Type B pancreatic cell (in vitro differentiated cells): ENCODE results near the gene SLC25A4. TPM values are rescaled to one million over a fixed set of nuclear protein-coding genes. Genes with fewer than 3 reads are reported as not detected.
A peak's percentile ranks its signal among the peaks of the same experiment; 100 is the strongest.

Experiments used
- DNase-seq: peaks from one replicate; pipeline ENCODE4 v3.0.0; 2021; ENCODE audit warnings: mixed read lengths; ENCODE audit not compliant: unreplicated experiment; ENCODE audit errors: extremely low spot score
- H3K27ac Mint-ChIP-seq: 2 replicates; pipeline ENCODE4 v1.8.0; 2021; ENCODE audit warnings: mild to moderate bottlenecking, mixed read lengths
- H3K27me3 Mint-ChIP-seq: 2 replicates; pipeline ENCODE4 v1.8.0; 2021; ENCODE audit warnings: mixed read lengths
- H3K36me3 Mint-ChIP-seq: 2 replicates; pipeline ENCODE4 v1.8.0; 2021; ENCODE audit warnings: mixed read lengths
- H3K4me1 Mint-ChIP-seq: one replicate; pipeline ENCODE4 v1.8.0; 2021; ENCODE audit warnings: mixed read lengths; ENCODE audit not compliant: unreplicated experiment
- H3K4me3 Mint-ChIP-seq: 2 replicates; pipeline ENCODE4 v1.8.0; 2021; ENCODE audit warnings: mild to moderate bottlenecking, mixed read lengths
- H3K9me3 Mint-ChIP-seq: 2 replicates; pipeline ENCODE4 v1.8.0; 2021; ENCODE audit warnings: mixed read lengths
- total RNA-seq: library from RNA; stranded (reverse); gene quantifications from 2 replicates; pipeline ENCODE4 v1.2.1, GENCODE V29; 2021; ENCODE audit warnings: low replicate concordance
- TF ChIP-seq, protein P1 (sequence below): fragments of 200-600 bp; sonication (generic); conservative IDR thresholded peaks from 2 replicates; pipeline ENCODE4 v1.5.0; 2021; ENCODE audit warnings: antibody characterized with exemption, mild to moderate bottlenecking

The SLC25A4 gene
- total RNA-seq, 1 donor from 2014 or later: 31.0 TPM

DNA sequence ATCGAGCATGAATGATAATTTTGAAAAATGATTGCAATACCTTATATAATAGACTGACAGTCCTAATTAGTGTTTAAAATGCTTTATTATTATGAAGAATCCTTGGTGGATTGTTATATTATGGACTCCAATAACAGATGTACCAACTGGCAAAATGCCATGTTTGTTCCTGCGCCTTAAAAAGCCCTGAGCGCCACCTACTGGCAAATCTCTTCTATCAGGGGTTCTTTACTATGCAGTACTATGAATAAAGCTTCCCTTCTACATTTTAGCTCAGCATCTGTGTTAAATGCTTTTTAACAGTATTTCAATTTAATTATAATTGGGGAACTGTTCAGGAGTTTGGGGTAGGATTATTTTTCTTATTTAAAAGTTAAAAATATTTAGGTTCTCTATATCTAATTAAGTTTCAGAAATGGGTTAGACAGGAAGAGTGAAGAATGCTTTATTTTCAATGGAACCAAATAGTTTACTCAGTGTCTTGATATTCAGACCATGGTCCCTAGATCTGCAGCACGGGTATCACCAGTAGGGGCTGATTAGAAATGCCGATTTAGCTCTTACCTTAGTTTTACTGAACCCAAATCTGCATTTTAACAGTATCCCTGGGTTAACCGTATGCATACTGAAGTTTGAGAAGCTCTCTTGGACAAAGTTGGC, 40.7 kb downstream of the SLC25A4 start:
- TF ChIP-seq, protein P1, sequence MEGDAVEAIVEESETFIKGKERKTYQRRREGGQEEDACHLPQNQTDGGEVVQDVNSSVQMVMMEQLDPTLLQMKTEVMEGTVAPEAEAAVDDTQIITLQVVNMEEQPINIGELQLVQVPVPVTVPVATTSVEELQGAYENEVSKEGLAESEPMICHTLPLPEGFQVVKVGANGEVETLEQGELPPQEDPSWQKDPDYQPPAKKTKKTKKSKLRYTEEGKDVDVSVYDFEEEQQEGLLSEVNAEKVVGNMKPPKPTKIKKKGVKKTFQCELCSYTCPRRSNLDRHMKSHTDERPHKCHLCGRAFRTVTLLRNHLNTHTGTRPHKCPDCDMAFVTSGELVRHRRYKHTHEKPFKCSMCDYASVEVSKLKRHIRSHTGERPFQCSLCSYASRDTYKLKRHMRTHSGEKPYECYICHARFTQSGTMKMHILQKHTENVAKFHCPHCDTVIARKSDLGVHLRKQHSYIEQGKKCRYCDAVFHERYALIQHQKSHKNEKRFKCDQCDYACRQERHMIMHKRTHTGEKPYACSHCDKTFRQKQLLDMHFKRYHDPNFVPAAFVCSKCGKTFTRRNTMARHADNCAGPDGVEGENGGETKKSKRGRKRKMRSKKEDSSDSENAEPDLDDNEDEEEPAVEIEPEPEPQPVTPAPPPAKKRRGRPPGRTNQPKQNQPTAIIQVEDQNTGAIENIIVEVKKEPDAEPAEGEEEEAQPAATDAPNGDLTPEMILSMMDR: peak; percentile 86
- no peaks in the 10 kb centered on the region for H3K9me3 Mint-ChIP-seq
- peaks cover 10% of the 10 kb centered on the region for H3K36me3 Mint-ChIP-seq
- no peak overlapping the region for H3K27ac Mint-ChIP-seq
- H3K4me3 Mint-ChIP-seq: no peak overlapping the region
- peaks cover 9% of the 10 kb centered on the region for H3K4me1 Mint-ChIP-seq
- DNase-seq: no peak
- H3K27me3 Mint-ChIP-seq: no peaks in the 10 kb centered on the region

DNA sequence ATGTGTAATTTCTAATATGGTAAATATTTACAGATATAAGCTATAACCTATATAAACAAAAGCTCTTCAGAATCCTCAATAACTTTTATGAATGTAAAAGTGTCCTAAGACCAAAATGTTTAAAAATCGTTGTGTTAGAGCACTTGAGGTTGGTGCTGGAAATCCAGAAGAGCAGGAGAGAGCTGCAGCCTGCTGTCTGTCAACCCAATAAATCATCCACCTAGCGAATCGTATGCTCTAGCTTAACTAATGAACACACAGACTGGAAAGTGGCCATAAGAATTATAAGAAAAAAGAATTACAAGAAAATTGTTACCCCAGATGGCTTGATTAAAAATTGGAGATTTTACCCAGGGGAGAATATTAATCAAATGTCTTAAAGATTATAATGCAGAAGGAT, 43.7 kb downstream of the SLC25A4 start:
- H3K36me3 Mint-ChIP-seq: peaks cover 16% of the 10 kb centered on the region
- TF ChIP-seq, protein P1: no peak

DNA sequence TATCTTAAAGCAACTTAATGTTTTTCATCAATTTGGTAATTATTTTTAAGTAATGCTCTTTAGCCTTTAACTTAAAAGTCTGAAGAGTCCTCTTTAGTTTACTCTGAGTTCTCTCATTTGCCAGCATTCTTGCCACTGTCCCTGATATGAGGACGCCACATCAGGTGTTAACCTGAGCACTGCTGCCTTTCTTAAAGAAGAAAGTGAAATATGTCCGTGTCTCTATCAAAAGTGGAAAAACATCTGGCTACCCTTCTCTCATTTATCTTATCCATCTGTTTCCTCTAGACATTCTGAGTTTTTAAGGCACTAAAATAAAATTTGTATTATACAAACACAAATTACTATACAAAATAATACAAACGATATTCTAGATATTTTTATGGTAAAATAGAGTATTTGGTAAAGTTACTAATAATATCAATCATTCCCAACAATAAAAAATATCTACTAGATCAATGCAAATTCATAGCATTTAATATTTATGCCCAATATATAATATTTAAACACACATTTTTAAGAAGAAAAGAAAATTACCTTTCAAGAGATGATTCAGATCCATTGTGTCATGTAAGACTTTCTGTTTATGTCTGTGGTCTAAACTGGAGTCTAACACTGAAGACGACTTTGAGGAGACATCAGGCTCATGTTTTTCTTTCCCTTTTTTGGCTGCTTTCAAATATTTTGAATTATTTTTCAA, 46.7 kb downstream of the SLC25A4 start:
- TF ChIP-seq, protein P1: no peak
- Mint-ChIP-seq H3K27ac (no peak overlapping the region), H3K27me3 (no peaks in the 10 kb centered on the region), H3K4me3 (no peak overlapping the region), H3K4me1 (peaks cover 9% of the 10 kb centered on the region), H3K9me3 (no peaks in the 10 kb centered on the region), H3K36me3 (peaks cover 16% of the 10 kb centered on the region)
- DNase-seq: no peak

More for the DNA sequence above, 43.7 kb downstream of the SLC25A4 start:
- DNase-seq: no peak
- no peak overlapping the region for H3K4me3 Mint-ChIP-seq
- H3K9me3 Mint-ChIP-seq: no peaks in the 10 kb centered on the region
- H3K27me3 Mint-ChIP-seq: no peaks in the 10 kb centered on the region
- peaks cover 9% of the 10 kb centered on the region for H3K4me1 Mint-ChIP-seq
- no peak overlapping the region for H3K27ac Mint-ChIP-seq

DNA sequence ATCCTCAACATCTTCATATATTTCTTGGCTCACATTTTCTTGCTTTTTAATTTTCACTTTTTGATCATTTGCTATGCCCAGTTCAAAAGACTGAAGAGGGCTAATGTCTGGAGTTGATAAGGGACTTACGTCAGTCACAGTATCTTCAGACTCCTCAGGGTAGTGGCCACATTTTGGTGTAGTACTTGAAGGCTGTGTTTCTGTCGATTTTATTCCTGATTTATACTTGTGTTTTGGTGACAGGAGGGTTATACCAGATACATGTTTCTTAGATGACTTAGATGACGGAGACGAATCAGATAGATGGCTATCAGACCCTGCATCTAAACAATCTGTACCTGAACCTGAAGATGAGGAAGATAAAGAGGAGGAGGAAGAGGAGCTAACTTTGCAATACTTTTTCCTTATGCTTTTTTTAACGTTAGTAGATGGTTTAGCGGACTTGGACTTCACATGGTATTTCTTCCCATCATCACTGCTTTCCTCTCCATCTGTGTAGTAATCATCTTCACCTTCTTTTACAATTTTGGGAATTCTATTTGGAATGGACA, 47.3 kb downstream of the SLC25A4 start:
- Mint-ChIP-seq H3K9me3 (no peaks in the 10 kb centered on the region), H3K4me3 (no peak overlapping the region), H3K4me1 (peaks cover 9% of the 10 kb centered on the region), H3K27me3 (no peaks in the 10 kb centered on the region), H3K27ac (no peak overlapping the region), H3K36me3 (peaks cover 16% of the 10 kb centered on the region)
- DNase-seq: no peak
- TF ChIP-seq, protein P1: no peak

DNA sequence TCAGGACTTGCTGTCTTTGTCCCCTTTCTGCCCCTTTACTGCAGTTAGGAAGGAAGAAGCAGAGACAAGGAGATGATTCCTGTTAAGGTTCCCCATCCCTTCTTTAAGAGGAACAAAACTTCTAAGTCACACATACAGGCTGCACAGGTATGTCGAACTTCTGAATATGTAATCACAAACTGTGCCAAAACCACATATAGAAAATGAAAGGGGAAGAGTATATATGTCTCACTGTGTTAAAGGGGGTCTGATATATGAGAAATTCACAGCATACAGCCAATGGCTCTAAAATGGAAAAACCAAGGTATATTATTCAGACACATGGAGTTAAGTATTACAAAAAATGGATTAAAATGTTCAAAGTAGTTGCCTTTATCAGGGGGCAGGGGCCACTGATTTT, 49.0 kb downstream of the SLC25A4 start:
- peaks cover 4% of the 10 kb centered on the region for H3K4me1 Mint-ChIP-seq
- no peak for DNase-seq
- no peaks in the 10 kb centered on the region for H3K27me3 Mint-ChIP-seq
- H3K27ac Mint-ChIP-seq: no peak overlapping the region
- TF ChIP-seq, protein P1: no peak
- no peak overlapping the region for H3K4me3 Mint-ChIP-seq
- no peaks in the 10 kb centered on the region for H3K9me3 Mint-ChIP-seq
- peaks cover 20% of the 10 kb centered on the region for H3K36me3 Mint-ChIP-seq
